Nephron (organoid): ENCODE data around the gene PRDM16.
"Not testable (repeated sequence)": the region's sequence is repeated elsewhere in the genome, so short reads cannot be mapped to it uniquely, and the experiment has no call there.

Source experiments
- H3K27ac Mint-ChIP-seq, 3 experiments: 2 replicates each; pipeline ENCODE4 v1.8.0; 2020; ENCODE audit warnings: mixed read lengths in 3 of 3, mild to moderate bottlenecking in 2 of 3, moderate library complexity in 1 of 3
- H3K27me3 Mint-ChIP-seq: 2 replicates; pipeline ENCODE4 v1.8.0; 2021; ENCODE audit warnings: low read depth, mild to moderate bottlenecking, moderate library complexity, mixed read lengths
- H3K36me3 Mint-ChIP-seq: 2 replicates; pipeline ENCODE4 v1.8.0; 2020; ENCODE audit warnings: low read depth, mixed read lengths
- H3K4me1 Mint-ChIP-seq: 2 replicates; pipeline ENCODE4 v1.8.0; 2020; ENCODE audit warnings: mixed read lengths
- H3K4me3 Mint-ChIP-seq, 3 experiments: 2 replicates each; pipeline ENCODE4 v1.8.0; 2020; ENCODE audit warnings: mild to moderate bottlenecking in 3 of 3, mixed read lengths in 3 of 3, moderate library complexity in 2 of 3
- H3K9me3 Mint-ChIP-seq: 2 replicates; pipeline ENCODE4 v1.8.0; 2020; ENCODE audit warnings: mixed read lengths
- CTCF ChIP-seq, 3 experiments: fragments of 200-600 bp; sonication (generic); IDR thresholded peaks; one replicate each; pipeline ENCODE4 v1.5.0; 2021; ENCODE audit warnings: antibody characterized with exemption in 3 of 3; ENCODE audit not compliant: unreplicated experiment in 3 of 3

PRDM16 gene

GRCh38 chr1:3162322-3162882 is 93.4 kb downstream of the PRDM16 start:
- Mint-ChIP-seq H3K27ac (no peak overlapping the region), H3K9me3 (no peaks in the 10 kb centered on the region), H3K4me1 (peaks cover 14% of the 10 kb centered on the region), H3K4me3 (no peak overlapping the region), H3K27me3 (peaks cover 50% of the 10 kb centered on the region), H3K36me3 (no peaks in the 10 kb centered on the region)
- TF ChIP-seq CTCF (IDR thresholded peaks at IDR 0.05; ENCODE audit: unreplicated experiment in 3 of 3), result no peak

GRCh38 chr1:3163356-3163755 is 94.4 kb downstream of the PRDM16 start:
- H3K9me3 Mint-ChIP-seq, result no peaks in the 10 kb centered on the region
- no peak overlapping the region for H3K4me3 Mint-ChIP-seq
- TF ChIP-seq CTCF (IDR thresholded peaks at IDR 0.05; ENCODE audit: unreplicated experiment in 3 of 3), result no peak
- no peaks in the 10 kb centered on the region for H3K36me3 Mint-ChIP-seq
- no peak overlapping the region for H3K27ac Mint-ChIP-seq
- peaks cover 45% of the 10 kb centered on the region for H3K27me3 Mint-ChIP-seq
- H3K4me1 Mint-ChIP-seq, result peaks cover 14% of the 10 kb centered on the region

GRCh38 chr1:3164671-3165070 is 95.7 kb downstream of the PRDM16 start:
- Mint-ChIP-seq H3K9me3 (no peaks in the 10 kb centered on the region), H3K4me3 (no peak overlapping the region), H3K36me3 (no peaks in the 10 kb centered on the region), H3K27ac (no peak overlapping the region), H3K27me3 (peaks cover 42% of the 10 kb centered on the region), H3K4me1 (peaks cover 14% of the 10 kb centered on the region)
- TF ChIP-seq CTCF (IDR thresholded peaks at IDR 0.05; ENCODE audit: unreplicated experiment in 3 of 3), result no peak

- not testable (repeated sequence) for H3K27ac Mint-ChIP-seq, H3K4me3 Mint-ChIP-seq, H3K9me3 Mint-ChIP-seq, H3K36me3 Mint-ChIP-seq
- H3K4me1 Mint-ChIP-seq, result peaks cover 20% of the 10 kb centered on the region
- H3K27me3 Mint-ChIP-seq, result peaks cover 41% of the 10 kb centered on the region
These were observed 96.2 kb downstream of the PRDM16 start for GRCh38 chr1:3165189-3165588.

GRCh38 chr1:3166206-3166918 is 97.4 kb downstream of the PRDM16 start:
- Mint-ChIP-seq H3K27ac (peak overlapping the region in 1 of 3 experiments; percentile 48), H3K36me3 (no peaks in the 10 kb centered on the region), H3K27me3 (peaks cover 34% of the 10 kb centered on the region), H3K4me3 (no peak overlapping the region), H3K4me1 (peaks cover 28% of the 10 kb centered on the region), H3K9me3 (no peaks in the 10 kb centered on the region)
- no peak for TF ChIP-seq CTCF (IDR thresholded peaks at IDR 0.05; ENCODE audit: unreplicated experiment in 3 of 3)

GRCh38 chr1:3167255-3167654 is 98.3 kb downstream of the PRDM16 start:
- Mint-ChIP-seq H3K27me3 (peaks cover 32% of the 10 kb centered on the region), H3K27ac (peak overlapping the region in 1 of 3 experiments; percentile 48), H3K4me1 (peaks cover 33% of the 10 kb centered on the region), H3K36me3 (no peaks in the 10 kb centered on the region), H3K4me3 (no peak overlapping the region), H3K9me3 (no peaks in the 10 kb centered on the region)
- TF ChIP-seq CTCF (IDR thresholded peaks at IDR 0.05; ENCODE audit: unreplicated experiment in 3 of 3), result no peak
